ENCODE results near the gene CHAC1.

DNA sequence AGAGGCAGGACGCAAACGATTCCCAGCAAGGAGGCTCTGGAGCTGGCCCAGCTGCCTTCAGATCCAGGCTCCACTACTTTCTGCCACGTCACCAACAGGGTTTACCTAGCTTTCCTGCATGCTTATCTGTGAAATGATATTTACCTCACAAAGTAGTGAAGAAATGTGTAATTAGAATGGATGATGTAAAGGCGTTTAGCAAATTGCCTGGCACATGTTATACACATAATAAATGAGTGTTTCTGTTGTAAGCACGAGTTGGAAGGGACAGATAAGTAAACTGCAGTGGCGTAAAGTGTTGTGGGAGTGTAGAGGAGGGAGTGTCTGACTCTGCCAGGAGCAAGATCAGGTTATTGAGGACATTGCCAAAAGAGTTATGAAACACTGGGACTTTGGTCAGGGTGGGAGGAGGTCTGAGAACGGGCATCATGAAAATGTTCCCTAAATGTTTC is 3.5 kb upstream of the CHAC1 start:
- TF ChIP-seq, protein P1, sequence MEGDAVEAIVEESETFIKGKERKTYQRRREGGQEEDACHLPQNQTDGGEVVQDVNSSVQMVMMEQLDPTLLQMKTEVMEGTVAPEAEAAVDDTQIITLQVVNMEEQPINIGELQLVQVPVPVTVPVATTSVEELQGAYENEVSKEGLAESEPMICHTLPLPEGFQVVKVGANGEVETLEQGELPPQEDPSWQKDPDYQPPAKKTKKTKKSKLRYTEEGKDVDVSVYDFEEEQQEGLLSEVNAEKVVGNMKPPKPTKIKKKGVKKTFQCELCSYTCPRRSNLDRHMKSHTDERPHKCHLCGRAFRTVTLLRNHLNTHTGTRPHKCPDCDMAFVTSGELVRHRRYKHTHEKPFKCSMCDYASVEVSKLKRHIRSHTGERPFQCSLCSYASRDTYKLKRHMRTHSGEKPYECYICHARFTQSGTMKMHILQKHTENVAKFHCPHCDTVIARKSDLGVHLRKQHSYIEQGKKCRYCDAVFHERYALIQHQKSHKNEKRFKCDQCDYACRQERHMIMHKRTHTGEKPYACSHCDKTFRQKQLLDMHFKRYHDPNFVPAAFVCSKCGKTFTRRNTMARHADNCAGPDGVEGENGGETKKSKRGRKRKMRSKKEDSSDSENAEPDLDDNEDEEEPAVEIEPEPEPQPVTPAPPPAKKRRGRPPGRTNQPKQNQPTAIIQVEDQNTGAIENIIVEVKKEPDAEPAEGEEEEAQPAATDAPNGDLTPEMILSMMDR (conservative IDR thresholded peaks at IDR 0.05; ENCODE audit: low read length) = no peak
- TF ChIP-seq EZH2phosphoT487 (IDR thresholded peaks at IDR 0.05; ENCODE audit: borderline replicate concordance) = no peak
